Mesodermal cell (in vitro differentiated cells): Measurements from ENCODE around the gene NDUFB2.

Experiments used
- H3K27ac ChIP-seq: 2 replicates; pipeline ENCODE4 v1.7.0; 2013; ENCODE audit warnings: mild to moderate bottlenecking, low read depth, low read length, moderate library complexity; ENCODE audit not compliant: severe bottlenecking
- H3K36me3 ChIP-seq: 2 replicates; pipeline ENCODE4 v1.7.1; 2013; ENCODE audit warnings: mild to moderate bottlenecking, low read length, moderate library complexity; ENCODE audit not compliant: control insufficient read depth, insufficient read depth
- H3K4me1 ChIP-seq: one replicate; pipeline ENCODE4 v1.7.1; 2013; ENCODE audit warnings: mild to moderate bottlenecking, low read length; ENCODE audit not compliant: insufficient read depth, control insufficient read depth, poor library complexity, severe bottlenecking
- H3K4me3 ChIP-seq: 2 replicates; pipeline ENCODE4 v1.7.0; 2013; ENCODE audit warnings: low read length, control low read depth, mild to moderate bottlenecking; ENCODE audit not compliant: insufficient read depth, poor library complexity, severe bottlenecking; ENCODE audit errors: extremely low read depth
- H3K9me3 ChIP-seq: 2 replicates; pipeline ENCODE4 v1.7.1; 2013; ENCODE audit warnings: mild to moderate bottlenecking, low read length, moderate library complexity; ENCODE audit not compliant: control insufficient read depth
- WGBS, 2 experiments: methylation state at CpG; one replicate each; pipeline ENCODE4 v1.1.5; 2013; ENCODE audit warnings: missing lambda C conversion rate in 2 of 2; ENCODE audit not compliant: insufficient coverage in 2 of 2; 5-methylcytosine and 5-hydroxymethylcytosine counted together

NDUFB2 gene

DNA sequence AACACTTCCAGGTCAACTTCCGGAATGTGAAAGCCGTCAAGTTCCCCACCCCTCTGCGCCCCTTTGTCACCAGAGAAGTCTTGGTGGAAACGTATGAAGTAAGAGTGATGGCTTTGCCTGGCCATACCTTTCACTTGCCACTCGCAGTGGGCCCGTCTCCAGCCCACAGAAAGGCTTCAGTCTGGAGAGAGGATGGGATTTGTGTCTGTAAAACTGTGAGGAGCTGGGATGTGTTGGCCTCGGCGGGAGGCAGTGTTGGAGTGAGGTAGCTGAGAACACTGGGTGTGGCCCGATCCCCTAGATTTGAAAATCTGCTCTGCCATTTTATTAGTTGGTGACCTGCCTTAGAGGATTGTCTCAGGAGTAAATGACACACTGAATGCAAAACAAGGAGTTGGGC, 17.3 kb upstream of the NDUFB2 start:
- Histone ChIP-seq H3K27ac (no peak overlapping the region), H3K4me3 (no peak overlapping the region), H3K36me3 (peaks cover 5% of the 10 kb centered on the region), H3K4me1 (peaks cover 6% of the 10 kb centered on the region), H3K9me3 (no peaks in the 10 kb centered on the region)
- WGBS, 2 experiments = 95 to 100% methylated on average over 3 to 8 of the region's 9 CpGs

DNA sequence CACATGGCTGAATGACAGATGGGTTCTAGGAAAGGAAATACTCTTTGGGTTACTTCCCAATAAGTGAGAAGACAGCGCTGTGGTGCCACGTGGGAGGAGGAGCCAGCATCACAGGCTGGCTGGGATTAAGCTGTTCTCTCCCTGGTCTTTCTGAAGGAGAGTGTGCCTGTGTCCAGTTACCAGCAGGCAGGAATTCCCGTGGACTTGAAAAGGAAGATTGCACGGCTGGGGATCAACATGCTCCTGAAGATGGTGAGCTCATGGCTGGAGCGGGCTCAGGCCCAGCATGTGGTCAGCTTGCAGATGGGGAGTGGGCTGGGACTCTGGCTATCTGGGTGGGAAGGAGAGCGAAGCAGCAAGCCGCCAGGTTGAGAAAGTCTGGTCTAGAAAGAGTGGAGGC, 15.6 kb upstream of the NDUFB2 start:
- Histone ChIP-seq H3K4me3 (no peak overlapping the region), H3K36me3 (peaks cover 5% of the 10 kb centered on the region), H3K4me1 (peaks cover 6% of the 10 kb centered on the region), H3K9me3 (no peaks in the 10 kb centered on the region), H3K27ac (no peak overlapping the region)
- 89 to 97% methylated on average over 7 of the region's 7 CpGs for WGBS, 2 experiments

DNA sequence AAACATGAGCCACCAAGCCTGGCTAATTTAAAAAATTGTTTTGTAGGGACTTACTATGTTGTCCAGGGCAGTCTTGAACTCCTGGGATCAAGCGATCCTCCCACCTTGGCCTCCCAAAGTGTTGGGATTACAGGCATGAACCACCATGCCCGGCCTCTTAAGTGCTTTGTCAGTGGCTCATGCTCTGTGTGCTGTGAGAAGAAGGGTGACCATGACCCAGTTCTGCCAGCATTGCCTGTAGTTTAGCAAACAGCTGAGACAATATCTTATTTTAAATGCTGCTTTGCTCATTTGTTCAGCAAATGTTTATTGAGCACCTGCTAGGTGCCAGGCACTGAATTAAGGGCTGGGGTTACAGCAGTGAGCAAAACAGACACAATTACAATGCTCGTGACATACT, 14.7 kb upstream of the NDUFB2 start:
- Histone ChIP-seq H3K4me1 (peaks cover 6% of the 10 kb centered on the region), H3K9me3 (no peaks in the 10 kb centered on the region), H3K4me3 (no peak overlapping the region), H3K27ac (no peak overlapping the region), H3K36me3 (peaks cover 5% of the 10 kb centered on the region)
- WGBS, 2 experiments = 90 to 93% methylated on average over 3 of the region's 3 CpGs

GRCh38 chr7:140683657-140684056, 12.9 kb upstream of the NDUFB2 start:
- H3K4me1 ChIP-seq = peaks cover 6% of the 10 kb centered on the region
- H3K4me3 ChIP-seq = no peak overlapping the region
- H3K36me3 ChIP-seq = peaks cover 5% of the 10 kb centered on the region
- H3K9me3 ChIP-seq = no peaks in the 10 kb centered on the region
- 49 to 83% methylated on average over 1 to 2 of the region's 3 CpGs for WGBS, 2 experiments
- peak overlapping the region; percentile 71 for H3K27ac ChIP-seq

DNA sequence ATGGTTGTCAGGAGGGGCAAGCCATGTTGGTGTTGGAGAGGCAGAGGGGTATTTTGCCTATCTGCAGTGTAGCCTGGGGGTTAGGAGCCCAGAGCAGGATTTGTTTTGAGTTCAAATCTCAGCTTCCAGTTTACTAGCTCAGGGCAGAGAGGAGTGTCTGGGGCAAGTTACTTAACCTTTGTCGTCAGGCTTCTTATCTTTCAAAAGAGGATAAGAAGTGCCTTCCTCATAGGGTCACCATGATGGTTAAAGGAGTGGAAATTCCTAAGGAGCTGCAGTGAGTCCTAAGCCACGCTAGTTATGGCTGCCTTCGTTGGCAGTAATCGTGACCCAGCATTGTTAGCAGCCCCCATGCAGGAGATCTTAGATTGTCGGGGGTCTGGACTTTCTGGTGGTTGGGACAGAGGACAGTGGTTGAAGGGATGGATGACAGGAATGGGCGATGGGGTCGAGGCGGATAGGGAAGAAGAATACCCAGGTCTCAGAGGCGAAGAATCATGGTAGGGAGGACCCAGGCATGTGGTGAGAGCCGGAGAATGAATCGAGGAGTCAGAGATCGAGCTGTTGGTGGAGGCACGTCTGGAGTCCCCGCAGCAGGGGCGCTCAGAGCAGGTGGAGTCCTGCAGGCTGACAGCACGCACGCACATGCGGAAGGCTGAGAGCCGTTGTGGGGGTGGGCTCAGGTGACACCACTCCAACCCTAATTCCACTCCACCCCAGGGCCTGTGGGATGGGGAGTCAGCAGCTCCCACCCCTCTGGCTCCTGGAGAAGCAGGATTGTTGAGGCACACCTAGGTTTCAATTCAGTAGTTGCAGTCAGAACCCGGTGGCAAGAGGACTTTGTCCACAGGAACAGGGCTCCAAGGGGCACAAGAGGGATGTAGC, 12.2 kb upstream of the NDUFB2 start:
- peak overlapping the region; percentile 71 for H3K27ac ChIP-seq
- H3K4me3 ChIP-seq = no peak overlapping the region
- no peaks in the 10 kb centered on the region for H3K9me3 ChIP-seq
- 94 to 98% methylated on average over 16 to 20 of the region's 20 CpGs for WGBS, 2 experiments
- H3K4me1 ChIP-seq = peaks cover 6% of the 10 kb centered on the region
- H3K36me3 ChIP-seq = peaks cover 5% of the 10 kb centered on the region

DNA sequence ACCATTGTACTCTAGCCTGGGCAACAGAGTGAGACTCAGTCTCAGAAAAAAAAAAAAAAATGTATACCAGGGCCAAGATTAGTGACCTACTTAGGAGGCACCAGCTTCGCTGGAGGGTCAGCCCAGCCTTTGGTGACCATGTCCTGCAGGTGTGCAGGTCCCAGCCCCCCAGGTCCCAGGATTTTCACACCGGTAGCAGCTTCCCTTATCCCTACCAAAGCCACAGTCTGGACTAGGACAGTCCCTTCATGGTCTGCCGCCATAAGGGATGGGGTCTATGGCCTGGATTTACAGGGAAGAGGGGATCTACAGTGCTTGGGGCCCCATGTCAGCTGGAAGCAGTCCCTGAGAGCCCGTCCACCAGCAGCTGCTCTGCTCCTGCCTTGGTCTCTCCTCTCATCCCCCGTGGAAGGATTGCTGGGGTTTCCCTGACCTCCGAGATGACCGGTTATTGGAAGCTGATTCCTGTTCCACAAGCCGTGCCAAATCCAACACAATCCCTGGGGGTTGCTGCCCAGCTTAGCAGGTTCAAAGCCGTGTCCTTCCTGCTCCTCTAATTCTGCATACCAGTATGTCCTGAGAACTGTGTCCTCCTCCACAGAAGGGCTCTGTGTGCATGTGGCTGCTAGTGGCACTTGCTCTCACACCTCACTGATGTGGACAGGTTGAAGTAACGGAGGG, 11.0 kb upstream of the NDUFB2 start:
- H3K4me3 ChIP-seq = no peak overlapping the region
- H3K36me3 ChIP-seq = peaks cover 5% of the 10 kb centered on the region
- peaks cover 6% of the 10 kb centered on the region for H3K4me1 ChIP-seq
- H3K27ac ChIP-seq = no peak overlapping the region
- H3K9me3 ChIP-seq = no peaks in the 10 kb centered on the region
- 94 to 95% methylated on average over 8 to 9 of the region's 10 CpGs for WGBS, 2 experiments

- Histone ChIP-seq H3K4me3 (no peak overlapping the region), H3K4me1 (peaks cover 6% of the 10 kb centered on the region), H3K9me3 (no peaks in the 10 kb centered on the region), H3K36me3 (no peaks in the 10 kb centered on the region), H3K27ac (no peak overlapping the region)
- 92 to 94% methylated on average over 9 to 11 of the region's 11 CpGs for WGBS, 2 experiments
These were observed 9.6 kb upstream of the NDUFB2 start for GRCh38 chr7:140686921-140687320.

DNA sequence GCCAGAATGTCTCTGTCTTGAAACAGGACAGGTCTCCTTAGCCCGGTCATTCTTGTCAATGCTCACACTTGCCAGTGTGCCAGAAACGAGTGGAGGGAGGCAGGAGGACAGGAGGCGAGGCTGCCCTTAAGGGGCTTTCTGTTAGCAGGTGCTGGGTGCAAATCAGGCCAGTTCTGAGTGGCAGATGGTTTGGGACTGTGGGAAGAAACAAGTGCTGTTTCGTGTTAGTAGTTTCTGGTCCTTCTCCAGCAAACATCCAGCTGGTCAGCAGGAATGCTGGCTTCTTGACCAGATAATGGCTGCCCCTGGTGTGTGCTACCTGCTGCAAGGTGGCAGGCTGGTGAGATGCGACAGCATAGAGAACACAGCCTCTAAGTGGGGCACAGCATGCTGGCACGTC, 8.2 kb upstream of the NDUFB2 start:
- 89 to 98% methylated on average over 5 of the region's 6 CpGs for WGBS, 2 experiments
- no peak overlapping the region for H3K4me3 ChIP-seq

DNA sequence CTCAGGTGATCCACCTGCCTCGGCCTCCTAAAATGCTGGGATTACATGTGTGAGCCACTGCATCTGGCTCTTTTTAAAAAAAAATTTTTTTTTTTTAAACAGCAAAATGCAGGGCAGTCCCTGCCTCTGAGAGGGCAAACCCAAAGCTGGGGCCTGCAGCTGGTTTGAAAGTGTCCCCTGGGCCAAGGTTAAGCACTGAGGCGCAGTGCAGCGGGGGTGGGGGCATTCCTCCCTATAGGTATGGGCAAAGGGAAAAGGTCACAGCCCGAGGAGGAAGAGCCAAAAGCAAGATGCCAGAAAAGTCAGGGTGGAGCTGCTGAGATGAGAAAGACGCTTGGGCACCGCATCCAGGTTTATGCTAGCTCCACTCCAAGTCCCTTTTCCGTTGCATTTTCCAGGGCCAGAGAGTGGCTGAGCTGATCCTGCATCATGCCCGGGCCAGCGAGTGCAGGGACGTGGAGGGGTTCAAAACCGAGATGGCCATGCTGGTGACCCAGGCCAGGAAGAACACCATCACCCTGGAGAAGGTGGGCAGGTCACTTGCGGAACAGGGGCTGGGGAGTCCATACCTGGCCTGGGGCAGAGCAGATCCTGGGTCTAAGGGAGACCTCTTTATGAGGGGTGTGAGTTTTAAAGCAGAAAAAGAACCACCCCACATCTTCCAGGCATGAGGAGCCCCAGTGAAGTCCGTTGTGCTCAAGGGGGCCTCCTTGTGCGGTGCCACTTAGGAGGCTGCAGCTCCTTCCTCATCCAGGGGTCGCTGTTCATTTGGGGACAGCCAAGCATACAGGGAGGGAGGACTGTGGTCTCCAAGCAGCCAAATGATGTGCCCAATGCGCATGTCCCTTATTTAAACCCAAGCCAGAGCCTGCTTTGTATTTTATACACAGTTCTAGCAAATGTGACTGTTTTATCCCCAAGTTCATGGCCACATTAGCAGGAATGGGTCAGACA, 7.0 kb upstream of the NDUFB2 start:
- no peaks in the 10 kb centered on the region for H3K36me3 ChIP-seq
- no peak overlapping the region for H3K4me3 ChIP-seq
- H3K9me3 ChIP-seq = no peaks in the 10 kb centered on the region
- no peak overlapping the region for H3K27ac ChIP-seq
- H3K4me1 ChIP-seq = no peaks in the 10 kb centered on the region
- WGBS, 2 experiments = 88 to 91% methylated on average over 12 to 15 of the region's 16 CpGs

More for the DNA sequence above, 8.2 kb upstream of the NDUFB2 start:
- Histone ChIP-seq H3K36me3 (no peaks in the 10 kb centered on the region), H3K27ac (no peak overlapping the region), H3K9me3 (no peaks in the 10 kb centered on the region), H3K4me1 (peaks cover 4% of the 10 kb centered on the region)

DNA sequence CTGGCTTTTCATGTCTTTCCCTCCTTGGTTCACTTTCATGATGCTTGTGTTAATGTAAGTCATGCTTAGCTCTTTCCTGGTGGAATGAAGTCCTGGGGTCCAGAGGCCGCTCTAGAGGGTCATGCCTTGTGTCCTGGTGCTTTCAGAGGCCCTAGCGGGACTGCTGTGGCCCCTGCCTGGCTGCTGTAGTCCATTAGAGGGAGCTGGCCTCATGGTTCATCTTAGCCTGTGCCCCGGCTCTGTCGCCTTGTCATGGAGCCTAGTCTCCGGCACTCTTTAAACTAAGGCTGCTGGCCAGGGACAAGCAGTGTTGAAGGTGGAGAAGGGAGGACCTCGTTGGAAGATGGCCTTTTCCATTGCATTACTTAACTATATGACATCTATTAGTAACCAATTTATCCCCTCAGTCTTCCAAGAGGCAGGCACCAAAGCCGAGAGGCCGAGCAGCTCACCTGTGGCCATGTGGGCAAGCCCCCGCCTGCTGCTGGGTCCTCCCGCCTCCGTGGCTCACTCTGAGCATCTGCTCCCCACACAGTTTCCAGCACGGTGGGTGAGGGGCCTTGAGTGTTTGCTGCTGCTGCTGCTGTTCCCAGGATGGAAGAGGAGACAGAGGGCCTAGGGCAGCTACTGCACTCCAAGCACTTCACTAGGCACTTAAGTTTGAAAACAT, 5.0 kb upstream of the NDUFB2 start:
- Histone ChIP-seq H3K9me3 (no peaks in the 10 kb centered on the region), H3K36me3 (no peaks in the 10 kb centered on the region), H3K4me3 (no peak overlapping the region), H3K27ac (no peak overlapping the region), H3K4me1 (peaks cover 7% of the 10 kb centered on the region)
- WGBS, 2 experiments = 88 to 92% methylated on average over 7 to 10 of the region's 12 CpGs
